Sciatic nerve (tissue), 2 donors: Measurements from ENCODE around the gene LDLRAD2. TPM values are rescaled to one million over a fixed set of nuclear protein-coding genes. Genes with fewer than 3 reads are reported as not detected.

Experiments
- ATAC-seq: fragments of 200-7000 bp; cut with Tn5 transposase; one replicate; pipeline ENCODE4 v1.9.1; 2020; ENCODE audit warnings: mild to moderate bottlenecking, moderate library complexity
- DNase-seq: peaks from one replicate; pipeline ENCODE4 v3.0.0-alpha.2; 2020; ENCODE audit warnings: low spot score
- intact Hi-C: fragments of 100-400 bp; cut with DNase I; formaldehyde crosslinking; loops from one replicate; pipeline ENCODE4 v1.14.2; 2022
- total RNA-seq: library from RNA; stranded (reverse); fragmentation: NEBNext Ultra II Directional; extraction: Animal tissue kit (Norgen Biotek cat#: 25700); gene quantifications from one replicate; pipeline ENCODE4 v1.2.1, GENCODE V29; 2021
- donor health status: DM: no; HTN: no; CAD: no.
- donor health status: DM: no; HTN: no; CAD: no.

LDLRAD2 gene
- total RNA-seq, 1 donor from 2014 or later: 0.13 TPM

- DNase-seq (no peak), ATAC-seq (no peak)
- intact Hi-C loops: no loop called here
Observed at GRCh38 chr1:21836010-21836409, 23.9 kb downstream of the LDLRAD2 start.

GRCh38 chr1:21836729-21837128, 24.7 kb downstream of the LDLRAD2 start:
- no peak for ATAC-seq
- no peak for DNase-seq
- intact Hi-C loops: no loop called here

- intact Hi-C loops: no loop called here
- DNase-seq (no peak), ATAC-seq (no peak)
Observed at GRCh38 chr1:21837476-21837875, 25.4 kb downstream of the LDLRAD2 start.

GRCh38 chr1:21838359-21839157, 26.5 kb downstream of the LDLRAD2 start:
- intact Hi-C loops: no loop called here
- ATAC-seq: no peak
- no peak for DNase-seq

- intact Hi-C loops: no loop called here
- no peak for DNase-seq
- ATAC-seq: no peak
Observed at GRCh38 chr1:21839337-21840037, 27.4 kb downstream of the LDLRAD2 start.

- ATAC-seq (no peak), DNase-seq (no peak)
- intact Hi-C loops: no loop called here
Observed at GRCh38 chr1:21840981-21841380, 28.9 kb downstream of the LDLRAD2 start.

GRCh38 chr1:21841852-21842466, 29.9 kb downstream of the LDLRAD2 start:
- intact Hi-C loops: no loop called here
- ATAC-seq (no peak), DNase-seq (no peak)

GRCh38 chr1:21842606-21843162, 30.6 kb downstream of the LDLRAD2 start:
- DNase-seq: no peak
- no peak for ATAC-seq
- intact Hi-C loops: no loop called here

GRCh38 chr1:21843208-21843607, 31.1 kb downstream of the LDLRAD2 start:
- no peak for DNase-seq
- ATAC-seq: no peak
- intact Hi-C loops: no loop called here

- intact Hi-C loops: no loop called here
- DNase-seq (no peak), ATAC-seq (no peak)
Observed at GRCh38 chr1:21843996-21844395, 31.9 kb downstream of the LDLRAD2 start.

GRCh38 chr1:21845646-21846641, 33.9 kb downstream of the LDLRAD2 start:
- DNase-seq (no peak), ATAC-seq (no peak)
- intact Hi-C loops: no loop called here

- ATAC-seq (peak; percentile 4), DNase-seq (no peak)
- intact Hi-C loops: no loop called here
Observed at GRCh38 chr1:21847223-21848205, 35.4 kb downstream of the LDLRAD2 start.

- ATAC-seq: no peak
- intact Hi-C loops: no loop called here
- no peak for DNase-seq
Observed at GRCh38 chr1:21848524-21849174, 36.6 kb downstream of the LDLRAD2 start.

- ATAC-seq (no peak), DNase-seq (no peak)
- intact Hi-C loops: no loop called here
Observed at GRCh38 chr1:21849909-21850576, 38.0 kb downstream of the LDLRAD2 start.

GRCh38 chr1:21851430-21852250, 39.6 kb downstream of the LDLRAD2 start:
- ATAC-seq (no peak), DNase-seq (no peak)
- intact Hi-C loops: no loop called here
